SK-N-SH treated with all-trans-retinoic acid at 6 μM for 48 hours (cell line): ENCODE measurements around the gene CHRND.

Experiments used
- ATAC-seq: fragments of 200-7000 bp; cut with Tn5 transposase; 3 replicates; pipeline ENCODE4 v1.9.1; 2020; ENCODE audit warnings: mild to moderate bottlenecking, moderate library complexity
- BACH2 ChIP-seq: fragments of 250-450 bp; sonication (Bioruptor Pico); IDR thresholded peaks from 2 replicates; pipeline ENCODE4 v1.9.0; 2021; ENCODE audit warnings: mild to moderate bottlenecking, borderline replicate concordance
- CREB5 ChIP-seq: fragments of 250-450 bp; sonication (Bioruptor Pico); IDR thresholded peaks from 2 replicates; pipeline ENCODE4 v1.5.1; 2020; ENCODE audit warnings: low read depth, mild to moderate bottlenecking, moderate library complexity
- CSDC2 ChIP-seq: fragments of 250-450 bp; sonication (Bioruptor Pico); IDR thresholded peaks from 2 replicates; pipeline ENCODE4 v1.5.0; 2020; ENCODE audit warnings: mild to moderate bottlenecking, moderate library complexity
- CSRNP3 ChIP-seq: fragments of 250-450 bp; sonication (Bioruptor Pico); IDR thresholded peaks from 2 replicates; pipeline ENCODE4 v1.5.1; 2021; ENCODE audit warnings: mild to moderate bottlenecking, moderate library complexity
- ESRRG ChIP-seq: fragments of 250-450 bp; sonication (Bioruptor Pico); IDR thresholded peaks from 2 replicates; pipeline ENCODE4 v1.6.1; 2021; ENCODE audit warnings: mild to moderate bottlenecking
- GLIS3 ChIP-seq: fragments of 250-450 bp; sonication (Bioruptor Pico); IDR thresholded peaks from 2 replicates; pipeline ENCODE4 v1.5.0; 2020; ENCODE audit warnings: mild to moderate bottlenecking, moderate library complexity
- ISL1 ChIP-seq: fragments of 250-450 bp; sonication (Bioruptor Pico); IDR thresholded peaks from 2 replicates; pipeline ENCODE4 v2.1.2; 2022; ENCODE audit warnings: mild to moderate bottlenecking, moderate library complexity
- OSR1 ChIP-seq: fragments of 250-450 bp; sonication (Bioruptor Pico); IDR thresholded peaks from 2 replicates; pipeline ENCODE4 v1.8.0; 2022; ENCODE audit warnings: moderate library complexity, mild to moderate bottlenecking, inconsistent platforms
- PPARA ChIP-seq: fragments of 250-450 bp; sonication (Bioruptor Pico); IDR thresholded peaks from 2 replicates; pipeline ENCODE4 v1.5.0; 2020; ENCODE audit warnings: mild to moderate bottlenecking, borderline replicate concordance
- SNAI2 ChIP-seq: fragments of 250-450 bp; sonication (Bioruptor Pico); IDR thresholded peaks from 2 replicates; pipeline ENCODE4 v1.5.0; 2020; ENCODE audit warnings: mild to moderate bottlenecking, moderate library complexity
- TCF4 ChIP-seq: fragments of 250-450 bp; sonication (Bioruptor Pico); IDR thresholded peaks from 2 replicates; pipeline ENCODE4 v1.8.0; 2021; ENCODE audit warnings: mild to moderate bottlenecking, moderate library complexity, borderline replicate concordance
- TOX ChIP-seq: fragments of 250-450 bp; sonication (Bioruptor Pico); IDR thresholded peaks from 2 replicates; pipeline ENCODE4 v1.8.0; 2021; ENCODE audit warnings: mild to moderate bottlenecking, moderate library complexity, borderline replicate concordance
- ZC3H10 ChIP-seq: fragments of 250-450 bp; sonication (Bioruptor Pico); IDR thresholded peaks from 2 replicates; pipeline ENCODE4 v1.5.1; 2021; ENCODE audit warnings: mild to moderate bottlenecking, moderate library complexity
- ZFP3 ChIP-seq: fragments of 250-450 bp; sonication (Bioruptor Pico); IDR thresholded peaks from 2 replicates; pipeline ENCODE4 v1.5.0; 2020; ENCODE audit warnings: mild to moderate bottlenecking, moderate library complexity
- ZFP30 ChIP-seq: fragments of 450-650 bp; formaldehyde crosslinking; IDR thresholded peaks from 2 replicates; pipeline ENCODE4 v1.5.0; 2022; ENCODE audit warnings: mild to moderate bottlenecking, moderate library complexity
- ZNF565 ChIP-seq: fragments of 450-650 bp; formaldehyde crosslinking; conservative IDR thresholded peaks from 2 replicates; pipeline ENCODE4 v1.5.0; 2020; ENCODE audit warnings: low read depth, mild to moderate bottlenecking, moderate library complexity
- ZNF70 ChIP-seq: fragments of 450-650 bp; formaldehyde crosslinking; IDR thresholded peaks from 2 replicates; pipeline ENCODE4 v1.5.0; 2020; ENCODE audit warnings: mild to moderate bottlenecking, moderate library complexity
- ZNF8 ChIP-seq: fragments of 450-650 bp; formaldehyde crosslinking; IDR thresholded peaks from 2 replicates; pipeline ENCODE4 v1.5.0; 2020; ENCODE audit warnings: mild to moderate bottlenecking, moderate library complexity
- TF ChIP-seq, protein P1 (sequence below): fragments of 250-450 bp; sonication (Bioruptor Pico); IDR thresholded peaks from 2 replicates; pipeline ENCODE4 v1.5.0; 2020; ENCODE audit warnings: mild to moderate bottlenecking, moderate library complexity
- TF ChIP-seq, protein P2 (sequence below): fragments of 250-450 bp; sonication (Bioruptor Pico); IDR thresholded peaks from 2 replicates; pipeline ENCODE4 v1.8.0; 2021; ENCODE audit warnings: low read depth, mild to moderate bottlenecking, moderate library complexity, borderline replicate concordance

Gene CHRND

DNA sequence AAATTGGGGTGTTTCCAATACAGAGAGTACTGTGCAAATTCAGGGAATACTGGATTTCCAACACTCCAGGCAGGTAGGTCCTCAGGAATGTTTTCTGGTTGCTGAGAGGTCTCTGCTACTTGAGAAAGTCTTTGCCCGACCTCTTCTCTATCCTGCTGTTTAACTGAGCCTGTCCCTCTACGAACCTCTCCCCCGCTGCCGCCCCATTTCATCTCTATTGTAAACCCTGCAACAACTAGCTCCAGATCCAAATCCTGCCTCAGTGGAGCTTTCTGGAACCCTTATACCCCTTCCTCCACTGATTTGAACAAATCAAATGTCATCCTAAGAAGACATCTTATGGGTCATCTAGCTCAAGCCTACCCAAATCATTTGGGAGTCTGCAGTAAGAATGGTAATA lies 25.8 kb downstream of the CHRND start:
- no peak for ATAC-seq
- TF ChIP-seq BACH2 (CRISPR knock-in tag) (no peak), OSR1 (CRISPR knock-in tag) (no peak), CSDC2 (CRISPR knock-in tag) (no peak), CREB5 (no peak), GLIS3 (CRISPR knock-in tag) (no peak), ZNF8 (CRISPR knock-in tag) (no peak), CSRNP3 (no peak), PPARA (CRISPR knock-in tag) (no peak), ZNF70 (no peak), TCF4 (CRISPR knock-in tag) (no peak), ZNF565 (CRISPR knock-in tag) (no peak), ESRRG (CRISPR knock-in tag) (no peak), TOX (CRISPR knock-in tag) (no peak), ZFP3 (no peak), SNAI2 (CRISPR knock-in tag) (no peak), ZC3H10 (CRISPR knock-in tag) (no peak)
- TF ChIP-seq, protein P1, sequence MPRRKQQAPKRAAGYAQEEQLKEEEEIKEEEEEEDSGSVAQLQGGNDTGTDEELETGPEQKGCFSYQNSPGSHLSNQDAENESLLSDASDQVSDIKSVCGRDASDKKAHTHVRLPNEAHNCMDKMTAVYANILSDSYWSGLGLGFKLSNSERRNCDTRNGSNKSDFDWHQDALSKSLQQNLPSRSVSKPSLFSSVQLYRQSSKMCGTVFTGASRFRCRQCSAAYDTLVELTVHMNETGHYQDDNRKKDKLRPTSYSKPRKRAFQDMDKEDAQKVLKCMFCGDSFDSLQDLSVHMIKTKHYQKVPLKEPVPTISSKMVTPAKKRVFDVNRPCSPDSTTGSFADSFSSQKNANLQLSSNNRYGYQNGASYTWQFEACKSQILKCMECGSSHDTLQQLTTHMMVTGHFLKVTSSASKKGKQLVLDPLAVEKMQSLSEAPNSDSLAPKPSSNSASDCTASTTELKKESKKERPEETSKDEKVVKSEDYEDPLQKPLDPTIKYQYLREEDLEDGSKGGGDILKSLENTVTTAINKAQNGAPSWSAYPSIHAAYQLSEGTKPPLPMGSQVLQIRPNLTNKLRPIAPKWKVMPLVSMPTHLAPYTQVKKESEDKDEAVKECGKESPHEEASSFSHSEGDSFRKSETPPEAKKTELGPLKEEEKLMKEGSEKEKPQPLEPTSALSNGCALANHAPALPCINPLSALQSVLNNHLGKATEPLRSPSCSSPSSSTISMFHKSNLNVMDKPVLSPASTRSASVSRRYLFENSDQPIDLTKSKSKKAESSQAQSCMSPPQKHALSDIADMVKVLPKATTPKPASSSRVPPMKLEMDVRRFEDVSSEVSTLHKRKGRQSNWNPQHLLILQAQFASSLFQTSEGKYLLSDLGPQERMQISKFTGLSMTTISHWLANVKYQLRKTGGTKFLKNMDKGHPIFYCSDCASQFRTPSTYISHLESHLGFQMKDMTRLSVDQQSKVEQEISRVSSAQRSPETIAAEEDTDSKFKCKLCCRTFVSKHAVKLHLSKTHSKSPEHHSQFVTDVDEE = no peak
- TF ChIP-seq, protein P2, sequence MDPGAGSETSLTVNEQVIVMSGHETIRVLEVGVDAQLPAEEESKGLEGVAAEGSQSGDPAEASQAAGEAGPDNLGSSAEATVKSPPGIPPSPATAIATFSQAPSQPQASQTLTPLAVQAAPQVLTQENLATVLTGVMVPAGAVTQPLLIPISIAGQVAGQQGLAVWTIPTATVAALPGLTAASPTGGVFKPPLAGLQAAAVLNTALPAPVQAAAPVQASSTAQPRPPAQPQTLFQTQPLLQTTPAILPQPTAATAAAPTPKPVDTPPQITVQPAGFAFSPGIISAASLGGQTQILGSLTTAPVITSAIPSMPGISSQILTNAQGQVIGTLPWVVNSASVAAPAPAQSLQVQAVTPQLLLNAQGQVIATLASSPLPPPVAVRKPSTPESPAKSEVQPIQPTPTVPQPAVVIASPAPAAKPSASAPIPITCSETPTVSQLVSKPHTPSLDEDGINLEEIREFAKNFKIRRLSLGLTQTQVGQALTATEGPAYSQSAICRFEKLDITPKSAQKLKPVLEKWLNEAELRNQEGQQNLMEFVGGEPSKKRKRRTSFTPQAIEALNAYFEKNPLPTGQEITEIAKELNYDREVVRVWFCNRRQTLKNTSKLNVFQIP (CRISPR knock-in tag) = no peak
- TF ChIP-seq, all 23 proteins: peak for 0

- TF ChIP-seq ZNF565 (CRISPR knock-in tag) = no peak
- TF ChIP-seq SNAI2 (CRISPR knock-in tag) = no peak
- no peak for TF ChIP-seq PPARA (CRISPR knock-in tag)
- TF ChIP-seq TOX (CRISPR knock-in tag) = no peak
- TF ChIP-seq ZFP3 = no peak
- TF ChIP-seq ISL1 (CRISPR knock-in tag) = no peak
- TF ChIP-seq ESRRG (CRISPR knock-in tag) = no peak
- no peak for TF ChIP-seq CSRNP3
- TF ChIP-seq ZFP30 (CRISPR knock-in tag) = no peak
- TF ChIP-seq ZNF70 = no peak
- TF ChIP-seq ZNF8 (CRISPR knock-in tag) = no peak
- no peak for ATAC-seq
Measured at GRCh38 chr2:232556426-232556825, 30.5 kb downstream of the CHRND start.

- no peak; the same call in 2 of the 3 replicates for ATAC-seq
- TF ChIP-seq, protein P2 (CRISPR knock-in tag) = no peak
- no peak for TF ChIP-seq ESRRG (CRISPR knock-in tag)
- TF ChIP-seq ZNF8 (CRISPR knock-in tag) = no peak
- TF ChIP-seq CSDC2 (CRISPR knock-in tag) = no peak
- no peak for TF ChIP-seq ZNF565 (CRISPR knock-in tag)
- TF ChIP-seq CREB5 = no peak
- no peak for TF ChIP-seq ZFP30 (CRISPR knock-in tag)
- no peak for TF ChIP-seq ZNF70
- TF ChIP-seq, protein P1 = no peak
- TF ChIP-seq OSR1 (CRISPR knock-in tag) = no peak
- TF ChIP-seq ZC3H10 (CRISPR knock-in tag) = no peak
Measured at GRCh38 chr2:232562515-232563151, 36.7 kb downstream of the CHRND start.
